ENCODE results near the gene ANTXR1. TPM values are rescaled to one million over a fixed set of nuclear protein-coding genes. Genes with fewer than 3 reads are reported as not detected.

Gene ANTXR1
- total and polyA plus RNA-seq, 2 of the 8 experiments (the other 6 are each of a cell fraction or from before 2014, with no cell fraction given), result 15.8 to 44.3 TPM

GRCh38 chr2:69227716-69228115, 214.7 kb downstream of the ANTXR1 start:
- CTCF ChIA-PET (ENCODE audit: partially characterized antibody), result interaction anchor here (0.7 to 1.4 kb wide), 3 partner anchors 12 to 79 kb away, joined by 3 to 4 read pairs (median 3); no protein-coding TSS in a partner anchor
- no peak overlapping the region for H3K27ac ChIP-seq (ENCODE audit: low read depth, low read length)

More at GRCh38 chr2:69227716-69228115, 214.7 kb downstream of the ANTXR1 start:
- H3K4ac ChIP-seq (replicated peaks; ENCODE audit: insufficient read length, low read depth, low read length), result no peak overlapping the region
- H3K4me1 ChIP-seq (replicated peaks in 1 of 4; ENCODE audit: control insufficient read depth in 3 of 4, insufficient read depth in 4 of 4, low read length in 3 of 4), result no peaks in the 10 kb centered on the region; a peak in 1 of 7 replicates
- DNase-seq (ENCODE audit: low read depth in 1 of 2, low spot score in 2 of 2) (no peak), FAIRE-seq (no peak)
- H3K23ac ChIP-seq (ENCODE audit: insufficient read length), result no peak overlapping the region
- H4K91ac ChIP-seq (replicated peaks; ENCODE audit: insufficient read length, low read length), result no peak overlapping the region
- no peaks in the 10 kb centered on the region for H3K79me1 ChIP-seq (ENCODE audit: low read depth, low read length)
- POLR2A ChIA-PET (ENCODE audit: partially characterized antibody), result no interaction called here
- H3K4me2 ChIP-seq (ENCODE audit: insufficient read depth in 1 of 2, low read depth in 2 of 2, low read length in 2 of 2), result no peak overlapping the region
- no peak overlapping the region for H3K9ac ChIP-seq (replicated peaks in 1 of 4; ENCODE audit: extremely low read depth in 1 of 4, low read depth in 3 of 4, low read length in 3 of 4)
- H2BK5ac ChIP-seq (ENCODE audit: low read depth, low read length), result no peak overlapping the region
- no peaks in the 10 kb centered on the region for H4K20me1 ChIP-seq (replicated peaks in 1 of 2; ENCODE audit: control insufficient read depth in 1 of 2, insufficient read depth in 2 of 2, low read length in 2 of 2)
- no peak overlapping the region for H2AK5ac ChIP-seq (ENCODE audit: low read depth, low read length)
- H3K56ac ChIP-seq (replicated peaks; ENCODE audit: insufficient read length, low read depth, low read length), result no peak overlapping the region
- no peak overlapping the region for H2AFZ ChIP-seq (ENCODE audit: low read length)
- no peaks in the 10 kb centered on the region for H3K27me3 ChIP-seq (replicated peaks in 1 of 4; ENCODE audit: control insufficient read depth in 3 of 4, extremely low read depth in 1 of 4, insufficient read depth in 3 of 4, low read length in 3 of 4)
- H3K79me2 ChIP-seq (ENCODE audit: control insufficient read depth in 1 of 2, insufficient read depth in 2 of 2, low read length in 2 of 2), result no peaks in the 10 kb centered on the region
- H3K4me3 ChIP-seq (ENCODE audit: extremely low read depth in 1 of 4, insufficient read depth in 2 of 4, low read depth in 3 of 4, low read length in 4 of 4), result no peak overlapping the region
- no peaks in the 10 kb centered on the region for H3K9me3 ChIP-seq (ENCODE audit: insufficient read depth in 2 of 2, low read depth in 1 of 2, low read length in 1 of 2)
- H4K5ac ChIP-seq (ENCODE audit: insufficient read length, low read depth, low read length), result no peak overlapping the region
- no peak overlapping the region for H4K8ac ChIP-seq (ENCODE audit: extremely low read depth, insufficient read depth, low read length)
- no peaks in the 10 kb centered on the region for H3K23me2 ChIP-seq (ENCODE audit: low read depth, low read length)
- no peak overlapping the region for H3K18ac ChIP-seq (ENCODE audit: extremely low read depth, low read length)
- no peak overlapping the region for H3K14ac ChIP-seq (ENCODE audit: insufficient read length)
- no peak overlapping the region for H2BK12ac ChIP-seq (ENCODE audit: low read depth, low read length)
- no peak overlapping the region for H2BK20ac ChIP-seq (ENCODE audit: low read length)
- no peak for TF ChIP-seq USF2 (IDR thresholded peaks at IDR 0.05; ENCODE audit: low read length)
- peak; percentile 27; the same call in 1 of the 2 replicates for TF ChIP-seq SIX5 (IDR thresholded peaks at IDR 0.05; ENCODE audit: low read depth, low read length)
- no peak overlapping the region for H2BK15ac ChIP-seq (ENCODE audit: low read length)
- H3K36me3 ChIP-seq (ENCODE audit: control insufficient read depth in 2 of 4, insufficient read depth in 4 of 4, low read length in 3 of 4), result no peaks in the 10 kb centered on the region
- no peak overlapping the region for H2BK120ac ChIP-seq (replicated peaks; ENCODE audit: low read depth, low read length)

Data from H1 (cell line).